ENCODE measurements around the gene ARHGAP11A. TPM values are rescaled to one million over a fixed set of nuclear protein-coding genes. Genes with fewer than 3 reads are reported as not detected.

Gene ARHGAP11A
- polyA plus RNA-seq, 1 donor (not counting 4 experiments of a cell fraction or from before 2014, with no cell fraction given), result 11.3 TPM

GRCh38 chr15:32688151-32688639 is 72.9 kb downstream of the ARHGAP11A start:
- Histone ChIP-seq H3K4me2 (ENCODE audit: control insufficient read depth, extremely low read depth, insufficient read depth, low read depth, low read length) (peak overlapping the region; percentile 50), H3K9me3 (ENCODE audit: control insufficient read depth, low read depth, low read length) (no peaks in the 10 kb centered on the region), H2AFZ (ENCODE audit: control insufficient read depth, low read length) (peak overlapping the region; percentile 24), H3K4me1 (ENCODE audit: control insufficient read depth, extremely low read depth, insufficient read depth, low read length) (peaks cover 59% of the 10 kb centered on the region), H3K9ac (ENCODE audit: control insufficient read depth, extremely low read depth, insufficient read depth, low read length) (peak overlapping the region; percentile 51), H3K27ac (ENCODE audit: control insufficient read depth, insufficient read depth, low read length) (peak overlapping the region; percentile 95), H3K79me2 (ENCODE audit: control insufficient read depth, insufficient read depth, low read length) (peaks cover 14% of the 10 kb centered on the region), H3K9me1 (ENCODE audit: control insufficient read depth, extremely low read depth, insufficient read depth, low read length) (no peaks in the 10 kb centered on the region), H4K20me1 (ENCODE audit: control insufficient read depth, extremely low read depth, insufficient read depth, low read length) (no peaks in the 10 kb centered on the region), H3K27me3 (ENCODE audit: control insufficient read depth, extremely low read depth, insufficient read depth, low read length) (no peaks in the 10 kb centered on the region), H3K4me3 (ENCODE audit: control insufficient read depth in 2 of 3, extremely low read depth in 1 of 3, insufficient read depth in 2 of 3, low read depth in 1 of 3, low read length in 3 of 3) (peak overlapping the region in 2 of 3 experiments; percentile 24 to 29), H3K36me3 (ENCODE audit: control insufficient read depth in 2 of 2, extremely low read depth in 1 of 2, insufficient read depth in 2 of 2, low read length in 2 of 2) (no peaks in the 10 kb centered on the region)
- TF ChIP-seq CTCF (optimal IDR thresholded peaks at IDR 0.05 in 1 of 3, IDR thresholded peaks at IDR 0.05 in 1 of 3, conservative IDR thresholded peaks at IDR 0.05 in 1 of 3; ENCODE audit: extremely low read depth in 1 of 3, insufficient read depth in 2 of 3, low read length in 3 of 3) (no peak), EZH2 (IDR thresholded peaks at IDR 0.05; ENCODE audit: low read length) (no peak)
- no peak for FAIRE-seq
- dilution Hi-C loops (cut with MboI; ENCODE audit: extremely low pct_ligation_motif_present, low sequenced_read_pairs), result no loop called here
- DNase-seq (ENCODE audit: low read depth, low spot score), result peak; percentile 62

Small RNA genes lying within 50 kb of the gene (small RNA-seq; reads per million reads assigned to genes)
- 0 reads per million in 3 experiments for gene RN7SL286P (ENCODE audit: insufficient read length in 3 of 3, low read depth in 3 of 3, low replicate concordance in 1 of 3)

Other genes with a start within 250 kb of the ARHGAP11A start
- not detected in 3 replicates for gene GOLGA8K, start 212.2 kb upstream of the ARHGAP11A start, polyA plus RNA-seq
- gene GOLGA8O, start 159.9 kb upstream of the ARHGAP11A start, polyA plus RNA-seq, result 0.07 to 0.35 TPM (median 0.14 TPM) in 3 replicates
- 0.25 to 2.1 TPM (median 0.87 TPM) in 3 replicates for gene GOLGA8N, start 22.0 kb upstream of the ARHGAP11A start, polyA plus RNA-seq
- 14.5 to 29.2 TPM (median 15.8 TPM) in 3 replicates for gene SCG5, start 26.2 kb downstream of the ARHGAP11A start, polyA plus RNA-seq
- 0.02 to 0.04 TPM in 2 of 3 replicates, not detected in the other for gene GREM1, start 102.5 kb downstream of the ARHGAP11A start, polyA plus RNA-seq

All from keratinocyte (primary cell).